NCI-H526 (cell line): ENCODE data around the gene CALML3.

ENCODE experiments used
- DNase-seq, 2 experiments: peaks; one replicate each; lab custom pipeline; 2025; lab: John Stamatoyannopoulos, UW

CALML3 gene

GRCh38 chr10:5567477-5567876 is 42.7 kb downstream of the CALML3 start:
- no peak for DNase-seq

DNA sequence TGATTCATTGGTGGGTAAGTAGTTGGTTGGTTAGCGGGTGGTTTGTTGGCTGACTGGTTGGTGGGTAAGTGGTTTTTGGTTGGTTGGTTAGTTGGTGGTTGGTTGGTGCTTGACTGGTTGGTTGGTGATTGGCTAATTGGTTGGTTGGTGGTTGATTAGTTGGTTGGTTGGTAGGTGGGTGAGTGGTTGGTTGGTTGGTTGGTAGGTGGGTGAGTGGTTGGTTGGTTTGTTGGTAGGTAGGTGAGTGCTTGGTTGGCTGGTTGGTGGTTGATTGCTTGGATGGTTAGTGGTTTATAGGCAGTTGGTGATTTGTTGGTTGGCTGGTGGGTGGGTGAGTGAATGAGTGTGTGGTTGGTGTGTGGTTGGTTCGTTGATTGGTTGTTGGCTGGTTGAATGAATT is 44.2 kb downstream of the CALML3 start:
- DNase-seq: no peak

DNA sequence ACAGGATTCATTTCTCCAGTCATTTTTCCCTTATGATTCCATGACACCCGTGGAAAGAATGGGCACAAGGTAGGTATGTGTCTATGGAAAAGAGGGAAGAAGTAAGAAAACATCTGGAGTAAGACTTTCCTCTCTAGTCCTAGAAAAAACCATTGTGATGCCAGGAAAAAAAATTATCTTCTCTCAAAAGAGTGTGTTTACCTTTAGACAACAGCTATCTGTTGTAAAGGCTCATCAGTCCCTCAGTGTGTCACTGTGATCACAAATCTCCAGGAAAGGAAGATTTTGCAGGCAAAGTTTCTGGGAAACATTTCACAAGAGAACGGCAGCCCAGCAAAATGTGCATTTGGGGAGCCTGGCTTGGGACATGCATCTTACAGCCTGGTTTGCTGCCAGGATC is 44.8 kb downstream of the CALML3 start:
- DNase-seq: no peak

DNA sequence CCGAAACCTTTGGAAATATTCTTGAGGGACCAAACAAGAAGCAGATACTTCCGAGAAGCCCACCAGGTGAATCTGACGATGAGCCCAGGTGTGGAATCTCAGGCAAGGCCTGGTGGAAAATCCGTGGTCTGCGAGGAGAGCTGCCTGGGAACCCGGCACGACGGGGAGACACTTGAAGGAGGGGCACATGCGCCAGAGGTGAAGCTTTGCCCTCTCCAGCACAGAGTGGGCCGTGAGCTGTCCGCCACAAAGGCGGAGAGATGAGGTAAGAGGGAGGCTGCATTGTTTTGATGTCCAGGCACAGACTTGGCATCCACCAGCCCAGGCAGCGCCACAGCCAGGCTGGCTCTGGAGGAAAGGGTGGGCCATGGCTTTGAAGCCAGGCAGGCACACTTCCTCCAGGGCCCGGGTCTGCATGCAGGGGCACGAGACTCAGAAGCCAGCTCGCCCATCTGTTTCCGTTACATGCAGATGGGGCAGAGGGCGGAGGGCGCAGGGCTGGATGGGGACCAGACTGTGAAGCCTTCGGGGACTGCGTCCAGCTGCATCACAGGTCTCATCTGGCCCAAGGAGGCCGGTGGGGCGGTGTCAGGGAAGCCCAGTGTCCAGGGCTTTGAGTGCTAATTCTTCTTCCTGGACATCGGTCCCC is 45.4 kb downstream of the CALML3 start:
- no peak for DNase-seq

GRCh38 chr10:5570979-5571810 is 46.4 kb downstream of the CALML3 start:
- no peak for DNase-seq

GRCh38 chr10:5571826-5572225 is 47.1 kb downstream of the CALML3 start:
- DNase-seq: no peak

- DNase-seq: no peak
These were observed 48.7 kb downstream of the CALML3 start for GRCh38 chr10:5573319-5573950.

- peak in 1 of 2 experiments; percentile 48 for DNase-seq
These were observed 49.3 kb downstream of the CALML3 start for GRCh38 chr10:5573968-5574641.

- no peak for DNase-seq
These were observed 49.9 kb downstream of the CALML3 start for GRCh38 chr10:5574642-5575131.

GRCh38 chr10:5575144-5575481 is 50.4 kb downstream of the CALML3 start:
- no peak for DNase-seq

GRCh38 chr10:5575482-5576153 is 50.9 kb downstream of the CALML3 start:
- no peak for DNase-seq

- no peak for DNase-seq
These were observed 51.5 kb downstream of the CALML3 start for GRCh38 chr10:5576154-5576748.
